ENCODE results near the gene ETV4. TPM values are rescaled to one million over a fixed set of nuclear protein-coding genes. Genes with fewer than 3 reads are reported as not detected.

ETV4 gene
- total RNA-seq: 21.4 and 22.0 TPM in 2 replicates

DNA sequence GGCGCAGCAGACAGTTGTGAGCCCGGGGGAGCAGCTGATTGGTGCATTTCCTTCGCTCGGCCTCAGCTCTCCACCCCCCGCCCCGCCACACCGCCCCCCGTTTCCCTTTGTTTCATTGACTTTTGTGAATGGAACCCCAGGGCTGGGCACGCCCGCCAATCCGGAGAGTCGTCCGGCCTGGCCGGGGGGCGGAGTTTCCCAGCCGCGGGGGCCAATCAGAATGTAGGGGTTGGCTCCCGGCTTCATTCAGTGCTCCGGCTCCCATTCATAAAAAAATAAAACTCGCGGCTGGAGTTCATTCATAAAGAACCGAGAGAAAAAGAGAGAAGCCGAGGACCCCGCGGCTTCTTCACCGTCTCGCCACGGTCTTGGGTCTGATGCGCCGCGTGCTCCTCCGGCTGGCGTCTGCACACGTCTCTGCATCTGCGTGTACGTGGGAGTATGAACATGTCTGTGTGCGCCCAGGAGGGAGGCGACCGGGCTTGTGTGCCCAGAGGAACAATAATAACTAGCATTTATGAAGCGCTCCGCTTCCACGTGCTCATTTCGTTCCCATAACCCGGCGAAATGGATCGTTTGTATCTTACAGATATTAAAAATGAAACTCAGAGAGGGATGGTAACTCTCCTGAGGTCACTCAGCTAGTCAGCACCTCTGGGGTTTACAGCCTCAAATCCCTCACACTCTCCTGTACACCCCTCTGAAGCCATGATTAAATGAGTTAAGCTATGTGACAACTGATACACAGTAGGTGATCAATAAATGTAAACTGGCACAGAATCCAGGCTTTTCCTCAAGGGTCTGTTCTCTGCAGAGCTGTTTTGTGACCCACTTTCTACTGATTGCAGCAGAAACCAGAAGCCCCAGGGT, at the start of gene ETV4:
Gene ETV4 (minus strand): TSS at position 22 of the 870 bp plus-strand sequence. CDS start 723 bp downstream, outside the sequence.

DNA sequence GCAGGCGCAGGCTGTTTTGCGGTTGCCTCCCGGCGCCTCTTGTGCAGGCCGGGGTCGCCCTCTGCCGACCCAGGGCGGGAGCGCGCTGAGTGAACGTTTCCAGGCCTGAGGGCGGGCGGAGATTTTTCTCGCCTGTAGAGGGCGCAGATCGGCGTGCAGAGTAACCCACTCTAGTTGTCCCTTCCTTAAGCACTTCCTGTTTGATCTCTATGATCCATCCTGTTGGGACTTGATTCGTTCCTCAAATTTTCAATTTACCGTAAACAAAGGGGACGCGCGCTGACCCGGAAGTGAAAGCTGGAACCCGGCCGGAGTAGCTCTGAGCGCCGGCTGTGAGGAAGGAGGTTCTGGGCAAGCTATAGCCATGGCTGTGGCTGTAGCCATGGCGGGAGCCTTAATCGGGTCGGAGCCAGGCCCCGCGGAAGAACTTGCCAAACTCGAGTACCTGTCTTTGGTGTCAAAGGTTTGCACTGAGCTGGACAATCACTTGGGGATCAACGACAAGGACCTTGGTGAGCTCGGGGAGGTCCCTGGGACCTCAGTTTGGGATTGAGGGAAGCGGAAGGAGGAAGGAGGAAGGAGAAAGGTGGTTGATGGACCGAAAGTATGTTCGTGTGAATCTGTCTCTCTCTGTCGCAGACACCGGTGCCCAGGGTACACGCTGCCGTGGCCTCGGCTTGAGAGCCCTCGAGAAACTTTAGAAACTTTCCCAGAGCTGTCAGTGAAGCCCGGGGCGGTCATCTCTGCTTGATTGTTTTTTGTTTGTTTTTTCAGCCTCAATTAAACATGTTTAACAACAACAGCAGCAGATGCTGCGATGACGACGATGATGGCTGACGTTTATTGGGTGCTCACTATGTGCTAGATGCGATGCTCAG, 62.2 kb downstream of the ETV4 start, which contains the start of gene DHX8:
Gene DHX8 (plus strand): TSS at position 302 of the 878 bp plus-strand sequence. CDS start 63 bp downstream, at position 365.

Other genes starting within 250 kb of the ETV4 start
- 8.8 and 11.1 TPM in 2 replicates for gene ARL4D, start 147.3 kb downstream of the ETV4 start, total RNA-seq
- gene DHX8, start 62.4 kb downstream of the ETV4 start, total RNA-seq: 26.9 and 101 TPM in 2 replicates
- gene MEOX1, start 115.6 kb upstream of the ETV4 start, total RNA-seq: not detected in 2 replicates
- not detected in 2 replicates for gene SOST, start 212.5 kb upstream of the ETV4 start, total RNA-seq
- 16.6 and 18.0 TPM in 2 replicates for gene DUSP3, start 232.6 kb upstream of the ETV4 start, total RNA-seq
- gene CFAP97D1, start 234.1 kb upstream of the ETV4 start, total RNA-seq: not detected in 2 replicates

Data from bronchus fibroblast of lung (primary cell).